NCI-H748 (cell line): Measurements from ENCODE around the gene HRC.
"Not testable (repeated sequence)": the region's sequence is repeated elsewhere in the genome, so short reads cannot be mapped to it uniquely, and the experiment has no call there.

Experiments
- DNase-seq: peaks from one replicate; lab custom pipeline; 2025; ENCODE audit not compliant: unreplicated experiment; lab: John Stamatoyannopoulos, UW

HRC gene

GRCh38 chr19:49160450-49161189 lies 5.4 kb upstream of the HRC start:
- no peak for DNase-seq

GRCh38 chr19:49157445-49158224 lies 2.4 kb upstream of the HRC start, which contains the start of gene TRPM4:
Gene TRPM4 (plus strand): TSS chr19:49157792. CDS start chr19:49157867, 75 bp downstream.
- peak; percentile 94 for DNase-seq

- DNase-seq, result no peak
Measured at GRCh38 chr19:49155820-49156346, 687 bp upstream of the HRC start.

GRCh38 chr19:49154279-49154678 lies 917 bp downstream of the HRC start:
- no peak for DNase-seq

GRCh38 chr19:49153167-49153809 lies 1.9 kb downstream of the HRC start:
- no peak for DNase-seq

GRCh38 chr19:49152119-49152550 lies 3.1 kb downstream of the HRC start:
- DNase-seq, result no peak

- DNase-seq, result peak; percentile 96
Measured at GRCh38 chr19:49151267-49152118, 3.7 kb downstream of the HRC start.

GRCh38 chr19:49150944-49151243 lies 4.3 kb downstream of the HRC start:
- no peak for DNase-seq

- DNase-seq, result peak; percentile 94
Measured at GRCh38 chr19:49150106-49150943, 4.9 kb downstream of the HRC start.

- peak; percentile 92 for DNase-seq
Measured at GRCh38 chr19:49149652-49150105, 5.5 kb downstream of the HRC start.

GRCh38 chr19:49148784-49149651 lies 6.2 kb downstream of the HRC start:
- DNase-seq, result peak; percentile 96

GRCh38 chr19:49148044-49148682 lies 7.0 kb downstream of the HRC start:
- DNase-seq, result no peak

- DNase-seq, result not testable (repeated sequence)
Measured at GRCh38 chr19:49146408-49146770, 8.8 kb downstream of the HRC start.

- DNase-seq, result peak; percentile 86
Measured at GRCh38 chr19:49145573-49146407, 9.4 kb downstream of the HRC start.

GRCh38 chr19:49142866-49143335 lies 12.3 kb downstream of the HRC start:
- DNase-seq, result peak; percentile 96

- DNase-seq, result no peak
Measured at GRCh38 chr19:49141352-49141751, 13.8 kb downstream of the HRC start.

- DNase-seq, result no peak
Measured at GRCh38 chr19:49140951-49141350, 14.2 kb downstream of the HRC start.
